Retinal pigment epithelial cell (primary cell): ENCODE measurements around the gene CDC42BPG.

ENCODE experiments used
- DNase-seq: peaks from one replicate; pipeline ENCODE4 v3.0.0-alpha.2; 2010; ENCODE audit warnings: low read depth
- H3K4me3 ChIP-seq: 2 replicates; pipeline ENCODE4 v1.5.1; 2011; ENCODE audit warnings: mild to moderate bottlenecking, low read length, control low read depth, moderate library complexity
- TF ChIP-seq, protein P1 (sequence below): conservative IDR thresholded peaks from 2 replicates; pipeline ENCODE4 v1.5.1; 2011; ENCODE audit warnings: low read depth, low read length, control low read depth, inconsistent platforms

The CDC42BPG gene

DNA sequence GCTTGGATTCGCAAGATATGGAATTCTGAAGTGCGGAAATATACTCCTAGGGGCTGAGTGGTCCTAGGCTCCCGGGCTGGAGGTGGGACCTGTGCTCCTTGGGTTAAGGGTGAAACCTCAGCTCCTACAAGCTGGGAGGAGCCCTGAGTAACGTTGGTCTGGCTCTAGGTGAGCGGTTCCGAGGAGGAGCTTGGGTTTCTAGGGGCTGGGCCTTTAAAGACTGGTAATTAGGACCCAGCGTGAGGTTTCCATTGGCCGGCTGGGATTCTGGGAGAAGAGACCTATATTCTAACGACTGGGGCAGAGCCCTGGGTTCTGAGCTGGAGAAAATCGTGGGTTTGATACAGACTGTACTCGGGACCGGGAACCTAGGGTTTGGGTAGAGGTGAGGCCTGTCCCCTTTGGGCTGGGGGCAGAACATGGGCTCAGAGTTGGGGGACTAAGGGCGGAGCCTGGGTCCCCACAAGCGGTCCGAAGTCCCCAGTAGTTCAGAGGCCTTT, 40.6 kb downstream of the CDC42BPG start:
- H3K4me3 ChIP-seq, result peak overlapping the region; percentile 81
- DNase-seq, result no peak
- TF ChIP-seq, protein P1, sequence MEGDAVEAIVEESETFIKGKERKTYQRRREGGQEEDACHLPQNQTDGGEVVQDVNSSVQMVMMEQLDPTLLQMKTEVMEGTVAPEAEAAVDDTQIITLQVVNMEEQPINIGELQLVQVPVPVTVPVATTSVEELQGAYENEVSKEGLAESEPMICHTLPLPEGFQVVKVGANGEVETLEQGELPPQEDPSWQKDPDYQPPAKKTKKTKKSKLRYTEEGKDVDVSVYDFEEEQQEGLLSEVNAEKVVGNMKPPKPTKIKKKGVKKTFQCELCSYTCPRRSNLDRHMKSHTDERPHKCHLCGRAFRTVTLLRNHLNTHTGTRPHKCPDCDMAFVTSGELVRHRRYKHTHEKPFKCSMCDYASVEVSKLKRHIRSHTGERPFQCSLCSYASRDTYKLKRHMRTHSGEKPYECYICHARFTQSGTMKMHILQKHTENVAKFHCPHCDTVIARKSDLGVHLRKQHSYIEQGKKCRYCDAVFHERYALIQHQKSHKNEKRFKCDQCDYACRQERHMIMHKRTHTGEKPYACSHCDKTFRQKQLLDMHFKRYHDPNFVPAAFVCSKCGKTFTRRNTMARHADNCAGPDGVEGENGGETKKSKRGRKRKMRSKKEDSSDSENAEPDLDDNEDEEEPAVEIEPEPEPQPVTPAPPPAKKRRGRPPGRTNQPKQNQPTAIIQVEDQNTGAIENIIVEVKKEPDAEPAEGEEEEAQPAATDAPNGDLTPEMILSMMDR, result no peak

DNA sequence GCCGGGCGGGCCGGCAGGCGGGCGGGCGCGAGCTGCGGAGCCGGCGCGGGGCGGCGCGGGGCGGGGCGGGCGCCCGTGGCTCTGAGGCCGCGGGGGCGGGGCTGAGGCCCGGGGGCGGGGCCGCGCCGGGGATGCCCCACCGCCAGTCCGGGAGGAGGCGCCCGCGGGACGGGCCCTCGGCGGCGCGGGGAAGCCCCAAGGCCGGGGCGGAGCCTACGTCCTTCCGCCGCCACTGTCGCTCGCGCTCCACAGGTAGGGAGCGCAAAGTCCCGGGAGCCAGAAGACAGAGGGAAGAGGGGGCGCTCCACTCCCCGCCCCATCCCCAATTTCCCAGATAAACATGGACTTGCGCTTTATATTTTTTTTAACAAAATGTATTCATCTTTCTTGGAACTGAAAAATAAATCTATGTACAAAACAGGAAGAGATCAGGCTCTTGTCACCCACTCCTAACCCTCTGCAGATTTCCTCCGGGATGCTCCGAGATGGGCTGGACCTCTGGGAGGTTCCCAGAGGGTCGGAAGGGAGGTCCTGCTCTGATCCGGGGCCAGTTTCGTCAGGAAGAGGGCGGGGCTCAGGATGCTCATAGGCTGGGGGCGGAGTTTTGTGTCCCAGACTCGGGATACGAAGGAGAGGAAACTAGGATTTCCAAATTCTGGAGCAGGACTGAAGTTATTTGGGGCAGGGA, 41.2 kb downstream of the CDC42BPG start, which contains the start of gene MAP4K2:
MAP4K2 (minus strand) TSS at position 57 of the 688 bp plus-strand sequence. CDS start 65 bp downstream, outside the sequence.
- TF ChIP-seq, protein P1, result no peak
- no peak for DNase-seq
- peak within 1 kb of the TSS; percentile 81 for H3K4me3 ChIP-seq

DNA sequence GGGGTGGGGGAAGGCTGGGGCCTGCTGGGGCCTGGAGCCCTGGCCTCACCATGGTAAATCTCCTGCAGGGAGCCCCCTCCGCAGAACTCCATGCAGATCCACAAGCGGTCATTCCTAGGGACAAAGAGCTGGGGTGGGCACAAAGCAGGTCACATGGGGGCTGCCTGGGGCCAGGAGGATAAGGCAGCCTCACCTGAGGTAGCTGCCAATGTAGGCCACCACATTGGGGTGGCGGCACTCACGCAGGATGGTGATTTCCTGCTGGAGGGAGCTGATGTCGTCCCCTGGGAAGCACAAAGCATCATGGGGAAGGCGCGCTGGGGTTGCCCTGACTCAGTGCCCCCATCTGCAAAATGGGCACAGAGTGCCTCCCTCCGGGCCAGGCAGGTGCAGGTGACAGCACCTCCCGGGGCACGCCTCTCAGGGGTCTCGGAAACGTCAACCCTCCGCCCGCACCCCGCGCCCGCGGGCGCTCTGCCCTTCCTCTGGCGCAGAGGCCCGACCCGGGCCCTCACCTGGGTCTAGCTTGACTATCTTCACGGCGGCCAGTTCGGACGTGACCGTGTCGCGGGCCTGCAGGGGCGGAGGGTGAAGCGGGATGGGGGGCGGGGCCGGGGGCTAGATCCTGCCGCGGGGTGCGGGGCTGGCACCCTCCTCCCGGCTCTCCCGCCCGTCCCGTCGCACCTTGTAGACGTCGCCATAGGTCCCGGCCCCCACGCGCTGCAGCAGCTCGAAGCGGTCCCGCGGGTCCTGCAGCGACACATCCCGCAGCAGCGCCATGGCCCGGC, 41.9 kb downstream of the CDC42BPG start:
- TF ChIP-seq, protein P1, result no peak
- peak overlapping the region; percentile 54 for H3K4me3 ChIP-seq
- no peak for DNase-seq

DNA sequence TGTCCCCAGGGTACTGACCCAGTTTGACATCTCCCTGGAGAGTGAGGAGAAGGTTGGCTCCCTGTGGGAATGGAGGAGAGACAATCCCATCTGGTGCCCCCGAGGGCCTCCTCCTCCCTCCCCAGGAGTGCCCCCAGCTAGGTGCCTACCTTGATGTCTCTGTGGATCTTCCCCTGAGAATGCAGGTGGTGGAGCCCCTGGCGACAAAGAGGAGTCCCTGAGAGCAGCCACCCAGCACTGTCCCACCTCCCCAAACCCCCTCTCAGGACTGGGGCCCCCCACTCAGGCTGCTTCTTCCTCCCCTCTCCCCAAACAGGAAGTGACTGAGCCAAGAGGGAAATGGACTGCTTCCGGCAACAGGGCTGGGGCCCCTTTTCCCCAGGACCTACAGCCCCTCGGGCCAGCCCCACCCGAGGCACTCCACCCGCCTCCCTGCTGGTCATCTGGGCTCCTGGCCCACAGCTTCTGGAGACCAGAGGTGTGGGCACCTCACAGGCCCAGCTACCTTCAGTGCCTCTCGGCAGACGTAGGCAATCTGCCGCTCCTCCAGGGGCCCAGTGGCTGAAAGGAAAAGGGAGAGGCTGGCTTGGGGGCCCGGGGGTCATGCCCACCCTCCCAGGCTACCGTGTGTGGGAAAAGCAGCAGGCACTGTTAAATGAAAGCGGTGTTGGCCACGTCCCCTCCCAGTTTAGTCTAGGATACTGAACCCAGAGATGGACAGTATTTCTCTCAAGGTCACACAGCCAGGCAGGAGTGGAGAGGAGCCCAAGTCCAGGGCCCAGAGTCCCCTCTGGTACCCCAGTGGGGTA, 42.7 kb downstream of the CDC42BPG start:
- no peak for DNase-seq
- TF ChIP-seq, protein P1, result no peak
- H3K4me3 ChIP-seq, result no peak overlapping the region

DNA sequence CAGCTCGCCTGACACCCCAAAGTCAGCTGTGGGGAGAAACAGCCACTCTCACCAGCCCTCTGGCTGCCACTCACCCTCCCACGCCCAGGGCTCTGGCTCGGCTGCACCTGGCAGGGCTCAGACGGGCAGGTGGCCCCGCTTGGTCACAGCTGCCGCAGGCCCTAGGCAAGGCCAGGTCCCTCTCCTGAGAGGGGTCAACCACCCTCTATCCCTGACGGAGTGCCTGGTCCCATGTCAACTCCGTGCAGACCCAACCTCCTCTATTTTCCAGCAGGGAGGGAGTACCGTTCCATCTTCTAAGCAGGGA, 43.3 kb downstream of the CDC42BPG start:
- H3K4me3 ChIP-seq, result no peak overlapping the region
- TF ChIP-seq, protein P1, result no peak
- DNase-seq, result no peak

DNA sequence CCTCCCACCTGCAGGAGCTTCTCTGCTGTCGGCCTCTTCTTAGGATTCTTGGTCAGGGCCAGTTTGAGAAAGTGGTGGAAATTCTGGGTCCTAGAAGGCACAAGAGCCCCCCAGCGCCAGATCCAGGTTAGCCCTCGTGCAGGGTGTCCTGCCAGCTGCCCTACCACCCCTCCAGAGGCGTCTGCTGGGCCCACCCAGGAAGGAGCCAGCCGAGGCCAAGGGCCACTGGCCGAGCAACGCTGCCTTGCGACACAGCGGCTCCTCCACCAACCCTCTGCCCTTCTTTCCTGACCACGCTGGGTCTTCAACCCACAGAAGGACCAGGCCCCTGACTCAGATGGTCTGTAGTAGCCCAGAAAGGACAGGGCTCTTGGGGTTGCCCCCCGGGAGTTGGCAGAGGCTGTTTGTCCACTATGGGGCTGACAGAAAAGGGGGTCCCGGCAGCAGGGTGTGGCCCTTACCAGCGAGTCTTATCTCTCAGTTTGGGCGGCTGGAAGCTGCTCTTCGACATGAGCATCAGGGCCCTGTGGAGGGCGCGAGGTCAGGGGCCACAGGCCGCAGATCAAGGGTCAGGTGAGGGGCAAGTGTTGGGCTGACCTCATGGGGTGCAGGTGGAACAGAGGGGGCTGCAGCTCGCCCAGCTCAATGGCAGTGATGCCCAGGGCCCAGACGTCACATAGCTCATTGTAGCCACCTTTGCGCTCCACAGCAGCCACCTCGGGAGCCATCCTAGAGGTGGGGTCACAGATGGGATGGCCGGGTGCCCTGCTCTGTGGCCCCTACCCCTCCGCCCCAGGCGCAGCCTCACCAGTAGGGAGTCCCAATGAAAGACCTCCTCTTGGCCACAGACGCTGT, 43.9 kb downstream of the CDC42BPG start:
- DNase-seq, result no peak

More for the DNA sequence above, 43.9 kb downstream of the CDC42BPG start:
- TF ChIP-seq, protein P1, result no peak
- no peak overlapping the region for H3K4me3 ChIP-seq
